ENCODE measurements around the gene IPPK.

DNA sequence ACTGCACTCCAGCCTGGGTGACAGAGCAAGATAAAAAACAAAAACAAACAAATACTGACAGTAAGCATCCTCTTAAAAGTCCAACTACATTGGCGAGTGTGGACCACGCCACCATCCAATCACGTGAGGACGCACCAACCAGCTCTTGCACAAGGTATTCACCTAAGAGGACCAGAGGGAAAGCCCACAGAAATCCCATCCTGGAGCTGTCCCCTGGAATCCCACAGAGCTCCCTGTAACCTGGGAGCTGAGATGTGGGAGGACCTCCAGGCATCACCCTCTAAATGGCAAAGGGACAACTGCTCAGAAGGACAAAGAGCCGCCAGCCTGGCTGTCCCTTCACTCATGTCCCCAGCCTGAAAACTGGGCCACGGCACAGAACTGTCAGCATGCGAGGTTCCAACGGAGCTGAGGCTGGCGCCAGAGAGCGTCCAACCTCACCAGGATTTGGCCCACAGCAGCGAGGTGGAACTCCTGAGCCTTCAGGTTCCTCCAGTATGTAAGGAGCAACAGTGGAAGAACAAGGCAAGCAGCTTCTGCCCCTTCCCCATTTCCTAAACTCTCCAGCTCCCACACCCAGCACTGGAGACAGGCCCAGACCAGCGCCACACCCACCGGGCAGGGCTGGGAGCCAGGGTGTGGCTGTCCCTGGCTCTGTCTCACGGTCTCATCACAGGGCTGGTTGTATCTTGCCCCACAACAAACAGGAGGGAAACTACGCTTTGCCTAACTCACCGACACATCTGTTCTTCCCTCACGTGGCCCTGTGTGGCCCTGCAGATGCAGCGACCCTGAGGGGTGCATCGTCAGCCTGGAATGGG, 15.2 kb downstream of the IPPK start:
- TF ChIP-seq, protein P1, sequence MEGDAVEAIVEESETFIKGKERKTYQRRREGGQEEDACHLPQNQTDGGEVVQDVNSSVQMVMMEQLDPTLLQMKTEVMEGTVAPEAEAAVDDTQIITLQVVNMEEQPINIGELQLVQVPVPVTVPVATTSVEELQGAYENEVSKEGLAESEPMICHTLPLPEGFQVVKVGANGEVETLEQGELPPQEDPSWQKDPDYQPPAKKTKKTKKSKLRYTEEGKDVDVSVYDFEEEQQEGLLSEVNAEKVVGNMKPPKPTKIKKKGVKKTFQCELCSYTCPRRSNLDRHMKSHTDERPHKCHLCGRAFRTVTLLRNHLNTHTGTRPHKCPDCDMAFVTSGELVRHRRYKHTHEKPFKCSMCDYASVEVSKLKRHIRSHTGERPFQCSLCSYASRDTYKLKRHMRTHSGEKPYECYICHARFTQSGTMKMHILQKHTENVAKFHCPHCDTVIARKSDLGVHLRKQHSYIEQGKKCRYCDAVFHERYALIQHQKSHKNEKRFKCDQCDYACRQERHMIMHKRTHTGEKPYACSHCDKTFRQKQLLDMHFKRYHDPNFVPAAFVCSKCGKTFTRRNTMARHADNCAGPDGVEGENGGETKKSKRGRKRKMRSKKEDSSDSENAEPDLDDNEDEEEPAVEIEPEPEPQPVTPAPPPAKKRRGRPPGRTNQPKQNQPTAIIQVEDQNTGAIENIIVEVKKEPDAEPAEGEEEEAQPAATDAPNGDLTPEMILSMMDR (conservative IDR thresholded peaks at IDR 0.05; ENCODE audit: low read depth, low read length) = no peak
- TF ChIP-seq EZH2 (IDR thresholded peaks at IDR 0.05; ENCODE audit: low read length, unreplicated experiment) = no peak
- TF ChIP-seq EZH2phosphoT487 (IDR thresholded peaks at IDR 0.05; ENCODE audit: borderline replicate concordance, low read length) = no peak
